ENCODE measurements around the gene PLAGL2.
"Not testable (repeated sequence)": the region's sequence is repeated elsewhere in the genome, so short reads cannot be mapped to it uniquely, and the experiment has no call there.

Gene PLAGL2

DNA sequence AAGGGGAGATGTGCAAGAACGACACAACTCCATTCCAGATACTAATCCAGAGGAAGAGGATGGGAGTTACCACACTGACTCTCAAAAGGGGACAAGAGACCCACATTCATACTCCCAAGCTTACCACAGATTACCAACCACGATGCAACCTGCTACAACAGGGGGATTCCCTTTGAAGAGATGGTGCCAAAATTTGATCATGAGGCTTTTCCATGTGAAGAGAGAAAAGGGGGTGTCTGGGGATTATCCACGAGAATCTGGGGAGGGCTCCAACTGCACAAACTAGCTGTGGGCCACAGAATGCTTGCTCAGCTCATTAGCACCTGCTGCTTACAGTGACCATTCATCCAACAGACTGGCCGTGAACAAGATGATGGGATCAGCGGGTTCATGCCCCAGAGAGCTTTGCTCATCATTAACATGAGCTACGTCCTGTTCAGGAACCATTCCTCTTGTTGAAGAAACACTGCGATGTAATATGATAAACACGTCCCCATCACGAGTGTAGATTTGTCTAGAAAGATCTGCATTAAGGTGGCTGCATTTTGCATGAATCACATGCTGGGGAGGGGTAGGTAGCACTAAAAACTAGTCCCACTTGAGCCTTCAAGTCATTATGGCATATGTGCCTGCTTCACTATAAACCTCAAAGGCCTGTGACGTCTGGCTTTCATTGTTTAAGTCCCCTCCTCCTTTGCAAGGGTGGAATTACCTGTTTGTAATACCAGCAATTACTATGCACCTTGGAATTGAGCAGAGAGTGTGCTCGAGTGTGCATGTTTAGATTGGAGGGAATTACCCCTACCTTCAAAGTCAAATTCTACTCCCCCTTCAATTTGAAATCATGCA is 4.0 kb downstream of the PLAGL2 start:
- peak in 2 of 3 donors; percentile 48 to 52 for DNase-seq

DNA sequence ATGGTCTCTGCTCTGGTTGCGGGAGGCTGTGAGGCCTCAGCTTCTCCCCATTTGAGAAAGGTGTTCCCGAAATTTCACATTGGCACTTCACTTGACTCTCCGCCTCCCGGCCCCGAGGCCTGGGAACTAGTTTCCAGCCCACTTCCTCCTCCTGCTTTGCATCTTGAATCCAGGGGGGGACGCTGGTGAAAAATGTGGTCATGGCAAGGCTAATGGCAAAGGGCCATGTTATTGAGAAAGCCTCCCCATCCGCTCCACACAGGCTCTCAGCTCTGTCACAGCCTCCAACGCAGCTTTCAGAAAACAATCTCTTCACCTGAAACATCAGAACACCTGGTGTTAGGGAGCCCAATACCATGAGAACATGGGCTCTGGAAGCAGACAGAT is 5.6 kb downstream of the PLAGL2 start:
- peak in 2 of 3 donors; percentile 19 to 29 for DNase-seq

DNA sequence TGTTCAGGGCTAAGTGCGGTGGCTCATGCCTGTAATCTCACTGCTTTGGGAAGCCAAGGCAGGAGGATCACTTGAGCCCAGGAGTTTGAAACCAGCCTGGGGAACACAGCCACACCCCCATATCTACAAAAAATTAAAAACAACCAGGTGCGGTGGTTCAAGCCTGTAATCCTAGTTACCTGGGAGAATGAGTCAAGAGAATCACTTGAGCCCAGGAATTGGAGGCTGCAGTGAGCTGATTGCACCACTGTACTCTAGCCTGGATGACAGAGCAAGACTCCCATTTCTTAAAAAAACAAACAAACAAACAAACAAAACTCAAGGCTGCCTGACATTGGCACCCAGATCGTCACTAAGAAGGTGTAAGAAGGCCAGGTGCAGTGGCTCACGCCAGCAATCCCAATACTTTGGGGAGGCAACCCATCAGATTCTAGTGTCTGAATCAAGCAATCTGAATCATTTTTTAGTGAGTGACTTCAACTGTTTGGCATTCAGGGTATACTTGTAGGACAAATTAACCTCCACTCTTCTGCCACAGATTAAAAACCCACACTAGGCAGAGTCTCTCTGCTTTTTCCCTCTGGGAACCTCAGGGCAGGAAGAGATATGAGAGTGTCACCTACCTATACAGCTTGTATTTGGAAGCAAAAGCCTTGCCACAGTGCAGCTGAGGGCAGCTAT is 6.1 kb downstream of the PLAGL2 start:
- DNase-seq: no peak

DNA sequence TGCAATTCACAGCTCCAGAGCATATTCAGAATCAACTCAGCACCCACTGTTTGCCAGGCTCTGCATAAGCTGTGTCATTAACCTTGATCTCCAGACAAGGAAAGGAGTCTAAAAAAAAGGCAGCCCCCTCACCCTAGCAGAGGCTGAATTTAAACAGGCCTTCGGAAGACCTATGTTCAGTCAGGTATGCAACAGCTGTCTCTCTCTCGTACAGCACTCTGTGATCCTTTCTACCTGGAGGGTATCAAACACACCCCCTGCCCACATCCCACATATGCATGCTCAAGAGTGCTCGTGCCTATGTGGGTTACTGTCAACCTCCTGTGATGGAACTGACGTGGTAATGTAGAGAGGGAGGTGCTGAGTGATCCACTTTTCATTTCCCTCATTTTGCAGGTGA is 8.5 kb downstream of the PLAGL2 start:
- no peak for DNase-seq

DNA sequence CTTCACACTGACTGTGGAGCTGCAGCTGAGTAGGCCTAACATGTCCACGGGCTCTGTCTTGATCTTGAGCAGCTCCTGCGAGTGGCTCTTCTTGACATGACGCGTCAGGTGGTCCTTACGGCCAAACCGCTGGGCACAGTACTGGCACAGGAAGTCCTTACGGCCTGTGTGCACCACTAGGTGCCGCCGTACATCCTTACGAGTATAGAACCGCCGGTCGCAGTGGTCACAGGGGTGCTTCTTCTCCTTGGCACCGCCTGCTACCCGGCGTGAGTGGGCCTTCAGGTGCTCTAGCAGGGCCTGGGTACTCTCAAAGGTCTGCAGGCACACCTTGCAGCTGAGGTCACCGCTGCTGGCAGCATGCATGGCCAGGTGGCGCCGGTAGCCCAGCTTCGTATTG is 10.4 kb downstream of the PLAGL2 start:
- not testable (repeated sequence) for DNase-seq

DNA sequence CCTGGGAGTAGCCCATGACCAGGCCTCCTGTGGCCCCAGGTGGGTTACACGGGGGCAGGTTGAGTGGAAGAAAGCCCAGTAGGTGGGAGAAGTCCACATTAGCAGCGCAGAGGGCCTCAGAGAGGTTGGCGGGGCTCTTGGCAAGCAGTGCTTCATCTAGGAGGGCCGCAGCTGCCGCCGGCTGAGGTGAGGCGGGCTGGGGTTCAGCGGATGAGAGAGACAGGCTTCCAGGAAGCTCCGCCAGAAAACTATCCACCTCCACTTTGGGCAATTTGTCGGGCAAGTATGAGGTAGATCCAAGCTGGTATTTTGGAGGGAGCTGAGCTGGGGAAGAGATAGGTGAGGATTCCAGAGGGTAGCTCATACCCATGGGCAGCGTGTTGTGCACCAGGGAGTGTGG is 10.9 kb downstream of the PLAGL2 start:
- DNase-seq: not testable (repeated sequence)

DNA sequence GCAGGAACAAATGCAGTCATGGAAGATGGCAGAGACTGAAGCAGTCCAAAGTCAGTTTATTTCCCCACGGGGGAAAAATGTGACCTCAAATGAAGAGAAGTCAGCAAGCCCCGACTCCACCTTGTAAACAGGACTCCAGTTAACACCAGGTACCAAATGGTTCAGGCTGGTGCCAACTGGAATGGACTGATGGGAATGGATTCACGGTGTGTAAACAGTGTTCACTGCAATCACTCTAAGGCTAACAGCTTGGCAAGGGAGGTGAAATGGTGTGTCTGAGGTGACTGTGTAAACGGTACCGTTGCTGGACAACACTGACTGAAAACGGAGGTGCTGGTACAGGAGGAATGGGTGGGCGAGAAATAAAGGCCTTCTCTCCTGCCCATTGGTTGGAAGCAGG is 12.0 kb downstream of the PLAGL2 start:
- DNase-seq: no peak

DNA sequence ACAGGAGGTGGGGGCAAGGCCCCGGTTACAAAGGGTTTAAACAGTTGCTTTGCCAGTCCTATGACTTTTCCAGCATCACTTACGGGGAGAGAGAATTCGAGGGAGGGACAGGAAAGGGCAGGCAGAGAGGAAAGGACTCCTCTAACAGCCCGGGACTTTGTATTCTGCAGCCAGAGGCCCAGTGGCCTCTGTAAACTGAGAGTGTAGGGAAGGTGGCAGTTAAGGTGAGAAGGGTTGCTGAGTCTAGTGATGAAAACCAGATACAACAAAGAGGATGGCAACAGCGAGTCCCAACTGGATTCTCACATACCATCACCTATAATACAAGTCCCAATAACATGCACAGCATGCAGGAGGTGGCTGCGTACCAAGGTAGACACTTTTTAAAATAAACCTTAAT is 13.5 kb downstream of the PLAGL2 start:
- no peak for DNase-seq

DNA sequence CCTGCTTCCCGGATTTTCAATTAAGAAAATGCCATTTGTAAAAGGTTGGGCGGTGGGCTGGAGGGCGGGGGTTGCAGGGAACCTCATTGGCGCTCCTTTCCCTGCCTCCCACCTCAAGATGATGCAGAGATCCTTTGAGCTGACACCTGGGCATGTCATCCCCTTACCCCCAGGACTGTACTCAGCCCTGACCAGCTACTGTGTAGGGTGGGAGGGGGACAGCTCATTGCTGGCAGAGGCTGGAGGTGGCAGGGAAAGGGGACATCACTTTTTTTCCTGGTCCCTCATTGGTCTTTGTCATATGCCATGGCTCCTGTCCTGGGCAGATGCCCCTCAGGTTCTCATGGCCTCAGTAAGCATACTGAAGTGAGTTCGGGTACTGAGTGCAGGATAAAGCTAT is 14.2 kb downstream of the PLAGL2 start:
- not testable (repeated sequence) for DNase-seq

DNA sequence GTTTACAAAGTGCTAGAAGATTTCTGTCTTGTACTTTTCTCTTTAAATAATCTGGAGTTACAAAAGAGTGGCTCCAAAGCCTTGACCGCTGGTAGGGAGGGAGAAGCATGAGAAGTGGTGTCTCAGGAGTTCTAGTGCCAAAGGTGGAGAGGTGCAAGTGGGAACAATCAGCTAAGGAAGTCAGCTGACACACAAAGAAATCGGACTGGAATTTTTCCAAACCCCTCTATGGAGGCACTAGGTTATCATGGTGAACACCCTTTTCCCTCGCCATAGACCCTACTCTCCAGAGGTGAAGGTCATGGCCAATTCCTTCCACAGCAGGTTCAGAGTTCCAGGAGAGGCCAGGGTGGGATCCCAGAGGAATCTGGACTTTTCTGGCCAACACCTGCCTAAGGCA is 14.8 kb downstream of the PLAGL2 start:
- no peak for DNase-seq

DNA sequence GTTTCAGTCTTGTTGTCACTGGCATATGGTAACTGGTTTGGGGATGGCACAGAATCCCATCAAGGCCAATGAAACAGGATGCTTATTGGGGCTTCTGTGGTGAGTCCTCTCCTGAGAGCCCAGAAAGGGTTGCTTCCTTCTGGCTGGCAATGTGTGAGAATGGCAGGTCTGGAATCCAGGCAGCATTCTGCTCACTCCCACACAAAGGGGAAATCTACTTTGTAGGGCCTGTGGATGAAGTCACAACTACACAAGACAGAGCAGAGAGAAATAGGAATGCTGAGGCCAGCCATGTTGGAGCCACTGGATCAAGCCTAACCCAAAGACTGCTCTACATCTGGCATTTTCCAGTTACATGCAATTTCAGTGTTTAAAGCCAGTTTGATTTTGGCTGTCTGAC is 15.7 kb downstream of the PLAGL2 start:
- DNase-seq: peak; percentile 53 to 64 (median 56)

DNA sequence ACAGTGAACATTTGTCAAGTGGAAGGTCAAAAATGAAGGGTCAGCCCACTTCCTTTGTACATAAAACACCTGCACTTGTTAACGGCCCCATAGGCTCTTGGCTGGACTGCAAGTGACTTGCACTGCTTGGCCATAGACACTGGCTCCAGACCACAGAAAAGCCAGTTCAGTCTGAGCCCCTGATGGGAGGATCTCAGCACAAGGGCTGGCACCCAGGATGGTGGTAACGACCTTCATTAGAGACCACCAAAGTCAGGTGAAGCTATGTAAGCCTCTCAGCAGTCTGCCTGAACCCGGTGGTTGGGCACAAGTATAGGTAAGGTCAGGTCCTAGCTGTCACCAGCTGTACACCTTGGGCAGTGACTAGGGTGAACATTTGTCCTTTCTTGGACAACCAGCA is 16.1 kb downstream of the PLAGL2 start:
- no peak for DNase-seq

DNA sequence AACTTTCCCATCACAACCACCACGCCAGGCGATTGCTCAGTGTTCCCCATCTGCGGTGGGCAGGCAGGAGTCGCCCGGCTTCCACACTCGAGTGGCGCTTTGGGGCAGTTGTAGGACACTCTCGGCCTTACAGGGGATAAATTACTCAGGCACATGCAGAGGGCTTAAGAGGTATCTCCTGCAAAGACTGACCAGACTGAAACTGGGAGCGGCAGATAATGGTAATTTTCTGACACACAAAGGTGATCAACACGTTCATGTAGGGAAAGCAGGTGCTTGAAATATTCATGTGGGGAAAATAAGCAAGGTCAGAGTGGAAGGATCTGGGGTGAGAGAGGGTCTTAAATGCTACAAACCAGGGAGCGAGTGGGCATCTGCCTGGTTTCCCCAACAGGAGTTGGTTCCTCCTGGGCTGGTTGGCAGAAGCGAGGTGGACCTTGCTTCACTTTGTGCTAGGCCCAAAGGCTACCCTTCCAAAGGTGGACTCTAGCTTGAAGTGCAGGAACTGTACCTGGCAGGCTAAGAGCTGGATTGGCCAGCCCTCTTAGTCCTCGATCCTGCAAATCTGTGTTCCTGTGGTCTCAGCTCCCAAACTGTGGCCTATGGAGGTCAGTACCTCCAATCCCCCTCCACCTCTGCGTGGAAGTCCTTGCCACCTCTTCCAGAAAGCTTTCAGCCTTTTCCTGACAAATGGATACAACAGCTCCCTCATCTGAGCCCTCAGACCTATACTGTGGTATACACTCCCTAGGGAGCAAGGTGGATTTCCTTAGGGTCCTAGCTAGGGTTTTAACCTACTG is 16.7 kb downstream of the PLAGL2 start:
- DNase-seq: peak in 1 of 3 donors; percentile 42

DNA sequence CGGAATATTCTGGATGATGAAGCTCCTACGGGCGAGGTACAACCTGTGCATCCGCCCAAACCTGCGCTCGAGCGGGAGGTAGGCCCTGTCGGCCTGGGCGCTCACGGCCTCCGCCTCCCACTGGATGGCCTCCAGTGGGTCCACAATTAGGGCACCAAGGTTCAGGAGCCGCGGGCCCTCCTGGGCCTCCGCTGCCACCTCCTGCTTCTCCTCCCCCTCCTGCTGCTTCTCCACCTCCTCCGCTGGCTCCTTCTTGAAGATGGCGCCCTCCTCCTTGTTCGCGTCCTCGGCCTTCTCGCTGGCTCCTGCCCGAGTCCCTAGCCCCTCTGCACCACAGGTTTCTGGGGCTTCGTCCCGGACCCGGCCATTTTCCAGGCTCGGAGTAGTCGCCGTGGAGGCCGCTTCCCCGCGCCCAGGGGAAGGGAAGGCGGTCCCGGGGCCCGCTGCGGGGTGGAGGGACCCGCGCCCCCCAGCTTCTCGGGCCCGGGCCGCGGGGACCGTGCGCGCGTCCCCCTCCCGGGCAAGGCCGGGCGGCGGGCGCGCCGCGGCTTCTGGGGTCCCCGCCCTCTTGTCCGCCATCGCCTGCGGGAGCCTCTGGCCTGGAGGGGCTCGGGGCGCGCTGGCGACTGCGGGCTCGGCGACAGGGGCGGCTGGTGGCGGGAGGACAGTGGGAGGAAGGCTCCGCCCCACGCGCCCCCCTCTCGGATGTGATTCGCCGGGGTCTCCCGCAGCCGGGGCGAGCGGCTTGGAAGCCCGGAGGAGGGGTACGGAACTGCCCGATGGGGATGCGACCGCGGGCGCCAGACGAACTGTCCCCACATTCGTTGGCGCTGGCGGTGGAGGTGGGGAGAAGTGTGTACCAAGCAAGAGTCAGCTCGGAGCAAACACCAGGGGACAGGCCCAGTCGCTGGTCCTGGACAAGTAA is 17.6 kb downstream of the PLAGL2 start:
- peak in 2 of 3 donors; percentile 33 to 59 for DNase-seq

DNA sequence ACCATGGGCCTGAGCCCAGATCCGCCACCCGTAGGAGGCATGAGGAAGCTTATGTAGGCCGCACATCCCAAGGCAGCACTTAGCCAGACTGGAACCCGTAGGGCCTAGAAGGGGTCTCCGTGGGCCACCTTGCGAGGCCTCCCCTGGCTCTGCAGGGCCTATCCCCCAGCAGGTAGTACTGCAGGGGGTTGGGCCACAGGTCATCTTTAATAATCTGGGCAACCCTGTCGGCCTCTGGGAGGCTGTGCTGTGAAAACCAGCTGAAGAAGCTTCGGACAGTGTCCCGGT is 18.5 kb downstream of the PLAGL2 start:
- DNase-seq: no peak

DNA sequence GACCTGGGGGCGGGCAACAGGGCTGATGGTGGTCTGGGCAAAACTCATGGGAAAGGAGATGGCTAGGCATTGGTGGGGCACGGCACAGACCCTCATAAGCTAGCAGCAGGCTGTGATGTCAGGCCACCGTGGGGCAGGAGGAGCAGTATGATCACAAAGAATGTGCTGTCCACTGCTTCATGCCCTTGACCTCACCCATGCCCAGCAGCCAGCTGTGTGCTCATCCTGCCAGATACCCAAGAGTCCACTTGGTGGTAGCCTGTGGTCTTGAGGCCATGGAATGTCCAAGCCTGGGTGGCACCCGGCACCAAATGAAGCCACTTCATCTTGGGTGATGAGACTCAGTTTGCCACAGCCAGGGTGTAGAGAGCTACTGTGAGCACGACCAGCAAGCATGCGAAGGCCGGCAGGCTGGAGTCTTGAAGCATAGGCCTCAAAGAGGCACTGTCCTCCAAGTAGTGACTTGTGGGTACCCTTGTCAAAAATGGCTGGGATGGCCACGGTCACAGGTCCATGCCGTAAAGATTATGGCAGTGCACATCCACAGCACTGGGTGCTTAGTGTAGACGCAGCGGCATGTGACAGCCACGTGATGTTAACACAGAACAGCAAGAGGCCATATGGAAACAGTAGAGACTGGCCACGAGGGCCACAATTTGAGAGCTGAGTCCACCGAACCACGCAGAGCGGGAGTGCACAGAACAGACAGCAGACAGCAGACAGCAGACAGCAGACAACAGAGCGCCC is 19.0 kb downstream of the PLAGL2 start:
- no peak for DNase-seq

DNA sequence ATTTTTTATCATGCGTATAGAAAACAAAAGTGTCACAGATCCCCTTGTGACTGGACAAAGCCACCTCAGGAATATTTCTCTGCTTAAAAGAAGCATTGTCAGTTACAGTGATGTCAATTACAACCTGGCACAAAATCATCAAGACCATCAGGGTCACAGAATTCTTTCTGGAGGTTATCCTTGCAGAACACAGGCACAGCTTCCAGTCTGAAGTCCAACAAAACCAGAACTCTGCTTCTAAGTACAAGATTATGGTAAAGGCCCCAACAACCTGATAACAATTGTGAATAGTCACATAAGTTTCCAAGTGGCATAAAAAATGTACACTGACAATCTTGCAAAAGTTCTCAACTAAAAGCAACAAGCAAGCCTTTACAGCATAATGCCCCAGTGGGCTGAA is 21.0 kb downstream of the PLAGL2 start:
- no peak for DNase-seq

DNA sequence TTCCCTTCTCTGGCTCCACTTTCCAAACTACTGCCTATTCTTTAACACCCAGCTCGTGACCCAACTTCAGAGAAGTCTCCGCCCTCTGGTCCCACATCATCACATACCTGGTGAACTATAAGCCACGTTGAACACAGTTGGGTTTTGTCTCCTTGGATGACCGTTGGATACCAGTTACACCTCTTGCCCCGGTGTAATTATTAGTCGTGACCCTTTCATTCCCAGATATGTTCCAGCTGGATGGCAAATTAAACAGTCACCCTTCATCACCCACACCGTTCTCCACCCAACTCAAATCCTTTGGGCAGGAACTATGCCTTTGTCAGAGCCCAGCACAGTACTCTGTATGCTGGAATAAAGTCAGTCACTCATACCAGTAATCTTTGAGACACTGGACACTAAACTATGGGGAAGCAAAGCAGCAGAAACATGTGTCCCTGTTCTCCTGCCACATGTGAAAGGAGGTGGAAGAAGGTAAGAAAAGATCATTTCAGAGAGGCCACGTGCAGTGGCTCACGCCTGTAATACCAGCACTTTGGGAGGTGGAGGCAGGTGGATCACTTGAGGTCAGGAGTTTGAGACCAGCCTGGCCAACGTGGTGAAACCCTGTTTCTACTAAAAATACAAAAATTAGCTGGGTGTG is 22.5 kb downstream of the PLAGL2 start:
- DNase-seq: no peak

DNA sequence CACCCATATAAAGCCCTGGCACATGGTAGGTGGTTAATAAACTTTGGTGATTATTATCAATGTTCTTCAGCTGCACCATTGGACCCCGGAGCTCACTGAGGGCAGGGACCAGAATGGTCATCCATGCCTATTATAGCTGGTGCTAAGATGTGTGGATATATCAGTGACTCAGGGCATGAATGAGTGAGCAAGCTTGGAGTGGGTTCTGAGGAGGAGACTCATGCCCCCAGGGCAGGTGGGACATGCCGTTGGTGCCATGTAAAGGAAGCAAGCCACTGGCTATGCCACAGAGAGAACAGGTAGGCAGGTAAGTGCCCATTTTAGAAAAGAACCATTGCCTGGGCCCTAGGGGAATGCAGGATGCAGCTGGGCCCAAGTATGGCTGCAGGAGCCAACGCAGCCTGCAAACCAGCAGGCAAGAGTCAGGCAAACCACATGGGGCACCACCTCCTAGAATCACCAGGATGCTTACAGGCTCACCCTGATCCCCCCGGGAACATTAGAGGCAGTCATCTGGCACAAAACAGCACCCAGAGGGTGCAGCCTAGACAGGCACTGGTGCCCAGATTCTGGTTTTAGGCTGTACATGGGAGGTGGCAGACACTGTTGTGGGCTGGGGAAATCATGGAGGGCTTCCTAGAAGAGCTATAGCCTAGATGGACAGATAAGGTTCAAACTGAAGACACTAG is 23.5 kb downstream of the PLAGL2 start:
- DNase-seq: no peak

DNA sequence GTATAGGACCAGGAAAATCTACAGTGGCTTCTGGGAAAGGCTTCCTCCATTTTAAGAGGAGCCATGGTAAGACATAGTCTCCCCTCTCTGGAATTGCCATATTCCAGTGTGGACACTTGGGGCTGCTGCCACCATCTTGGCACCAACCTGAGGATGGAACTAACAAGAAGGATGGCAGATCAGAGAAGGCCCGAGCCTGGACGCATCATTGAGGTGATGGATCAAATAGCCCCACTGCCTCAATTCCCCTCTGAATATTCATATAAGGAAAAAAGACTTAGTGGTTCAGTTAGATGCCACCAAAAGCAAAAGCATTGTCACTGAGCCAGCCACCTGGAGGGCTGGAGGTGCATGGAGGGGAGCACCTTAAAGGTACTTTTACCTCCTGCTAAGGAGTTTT is 25.9 kb downstream of the PLAGL2 start:
- no peak for DNase-seq

DNA sequence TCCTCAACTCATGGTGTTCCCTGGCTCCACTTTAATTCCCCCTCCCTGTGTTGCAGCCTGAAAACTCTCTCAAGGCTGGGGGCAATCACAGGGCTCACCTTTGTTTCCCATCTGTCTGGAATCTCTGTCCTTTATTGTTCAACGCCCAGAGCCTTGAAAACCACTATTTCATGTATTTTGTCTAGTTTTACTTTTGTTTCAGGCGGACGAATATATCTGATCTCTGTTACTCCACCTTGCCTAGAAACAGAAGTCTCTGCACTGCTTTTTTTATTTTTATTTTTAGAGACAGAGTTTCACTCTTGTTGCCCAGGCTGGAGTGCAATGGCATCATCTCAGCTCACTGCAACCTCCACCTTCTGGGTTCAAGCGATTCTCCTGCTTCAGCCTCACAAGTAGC is 27.6 kb downstream of the PLAGL2 start:
- no peak for DNase-seq

Measured in suppressor macrophage treated with lipopolysaccharide for 1 hour (primary cell).